Measurements from ENCODE around the gene SPECC1. TPM values are rescaled to one million over a fixed set of nuclear protein-coding genes. Genes with fewer than 3 reads are reported as not detected.
"Not testable (repeated sequence)": the region's sequence is repeated elsewhere in the genome, so short reads cannot be mapped to it uniquely, and the experiment has no call there.

The SPECC1 gene
- total and polyA plus RNA-seq, 2 donors: 7.6 to 9.3 TPM

- Histone ChIP-seq H3K4me3 (ENCODE audit: low read length in 2 of 2) (no peak overlapping the region), H3K36me3 (ENCODE audit: control insufficient read depth in 2 of 2, insufficient read depth in 2 of 2, low read length in 1 of 2) (no peaks in the 10 kb centered on the region), H3K27me3 (ENCODE audit: control insufficient read depth in 2 of 2, insufficient read depth in 1 of 2, low read length in 1 of 2) (no peaks in the 10 kb centered on the region), H3K4me1 (ENCODE audit: control insufficient read depth in 2 of 2, insufficient read depth in 2 of 2, low read length in 2 of 2) (no peaks in the 10 kb centered on the region), H3K9me3 (ENCODE audit: control insufficient read depth in 2 of 2, insufficient read depth in 1 of 2, low read length in 1 of 2) (no peaks in the 10 kb centered on the region), H3K27ac (ENCODE audit: low read depth in 1 of 2, low read length in 1 of 2) (no peak overlapping the region)
- 83% methylated on average over 7 of the region's 7 CpGs for WGBS
- DNase-seq (ENCODE audit: low read depth in 6 of 9, low spot score in 9 of 9): no peak
Observed at GRCh38 chr17:20032636-20033035, 23.5 kb downstream of the SPECC1 start.

GRCh38 chr17:20033415-20033814, 24.3 kb downstream of the SPECC1 start:
- no peak overlapping the region for H3K4me3 ChIP-seq (ENCODE audit: low read length in 2 of 2)
- 96% methylated on average over 3 of the region's 3 CpGs for WGBS
- no peaks in the 10 kb centered on the region for H3K4me1 ChIP-seq (ENCODE audit: control insufficient read depth in 2 of 2, insufficient read depth in 2 of 2, low read length in 2 of 2)
- no peak for DNase-seq (ENCODE audit: low read depth in 6 of 9, low spot score in 9 of 9)
- no peaks in the 10 kb centered on the region for H3K36me3 ChIP-seq (ENCODE audit: control insufficient read depth in 2 of 2, insufficient read depth in 2 of 2, low read length in 1 of 2)
- no peak overlapping the region for H3K27ac ChIP-seq (ENCODE audit: low read depth in 1 of 2, low read length in 1 of 2)
- H3K27me3 ChIP-seq (ENCODE audit: control insufficient read depth in 2 of 2, insufficient read depth in 1 of 2, low read length in 1 of 2): no peaks in the 10 kb centered on the region
- H3K9me3 ChIP-seq (ENCODE audit: control insufficient read depth in 2 of 2, insufficient read depth in 1 of 2, low read length in 1 of 2): no peaks in the 10 kb centered on the region

- Histone ChIP-seq H3K27me3 (ENCODE audit: control insufficient read depth in 2 of 2, insufficient read depth in 1 of 2, low read length in 1 of 2) (no peaks in the 10 kb centered on the region), H3K27ac (ENCODE audit: low read depth in 1 of 2, low read length in 1 of 2) (no peak overlapping the region), H3K4me1 (ENCODE audit: control insufficient read depth in 2 of 2, insufficient read depth in 2 of 2, low read length in 2 of 2) (no peaks in the 10 kb centered on the region), H3K4me3 (ENCODE audit: low read length in 2 of 2) (no peak overlapping the region), H3K36me3 (ENCODE audit: control insufficient read depth in 2 of 2, insufficient read depth in 2 of 2, low read length in 1 of 2) (no peaks in the 10 kb centered on the region), H3K9me3 (ENCODE audit: control insufficient read depth in 2 of 2, insufficient read depth in 1 of 2, low read length in 1 of 2) (no peaks in the 10 kb centered on the region)
- no peak for DNase-seq (ENCODE audit: low read depth in 6 of 9, low spot score in 9 of 9)
- 97% methylated on average over 3 of the region's 3 CpGs for WGBS
Observed at GRCh38 chr17:20035501-20035900, 26.3 kb downstream of the SPECC1 start.

GRCh38 chr17:20037286-20037685, 28.1 kb downstream of the SPECC1 start:
- not testable (repeated sequence) for DNase-seq (ENCODE audit: low read depth in 6 of 9, low spot score in 9 of 9); H3K27me3 ChIP-seq (ENCODE audit: control insufficient read depth in 2 of 2, insufficient read depth in 1 of 2, low read length in 1 of 2); H3K4me1 ChIP-seq (ENCODE audit: control insufficient read depth in 2 of 2, insufficient read depth in 2 of 2, low read length in 2 of 2); H3K9me3 ChIP-seq (ENCODE audit: control insufficient read depth in 2 of 2, insufficient read depth in 1 of 2, low read length in 1 of 2); H3K4me3 ChIP-seq (ENCODE audit: low read length in 2 of 2); H3K27ac ChIP-seq (ENCODE audit: low read depth in 1 of 2, low read length in 1 of 2); H3K36me3 ChIP-seq (ENCODE audit: control insufficient read depth in 2 of 2, insufficient read depth in 2 of 2, low read length in 1 of 2)
- WGBS: 96% methylated on average over 1 of the region's 1 CpG

- no peaks in the 10 kb centered on the region for H3K27me3 ChIP-seq (ENCODE audit: control insufficient read depth in 2 of 2, insufficient read depth in 1 of 2, low read length in 1 of 2)
- DNase-seq (ENCODE audit: low read depth in 6 of 9, low spot score in 9 of 9): no peak
- no peak overlapping the region for H3K4me3 ChIP-seq (ENCODE audit: low read length in 2 of 2)
- no peaks in the 10 kb centered on the region for H3K9me3 ChIP-seq (ENCODE audit: control insufficient read depth in 2 of 2, insufficient read depth in 1 of 2, low read length in 1 of 2)
- WGBS: 98% methylated on average over 2 of the region's 2 CpGs
- no peak overlapping the region for H3K27ac ChIP-seq (ENCODE audit: low read depth in 1 of 2, low read length in 1 of 2)
- H3K36me3 ChIP-seq (ENCODE audit: control insufficient read depth in 2 of 2, insufficient read depth in 2 of 2, low read length in 1 of 2): no peaks in the 10 kb centered on the region
- peaks cover 0 to 8% of the 10 kb centered on the region in 2 donors for H3K4me1 ChIP-seq (ENCODE audit: control insufficient read depth in 2 of 2, insufficient read depth in 2 of 2, low read length in 2 of 2)
Observed at GRCh38 chr17:20039037-20039436, 29.9 kb downstream of the SPECC1 start.

- no peaks in the 10 kb centered on the region for H3K36me3 ChIP-seq (ENCODE audit: control insufficient read depth in 2 of 2, insufficient read depth in 2 of 2, low read length in 1 of 2)
- H3K4me3 ChIP-seq (ENCODE audit: low read length in 2 of 2): no peak overlapping the region
- no peaks in the 10 kb centered on the region for H3K9me3 ChIP-seq (ENCODE audit: control insufficient read depth in 2 of 2, insufficient read depth in 1 of 2, low read length in 1 of 2)
- no peak overlapping the region for H3K27ac ChIP-seq (ENCODE audit: low read depth in 1 of 2, low read length in 1 of 2)
- peaks cover 0 to 8% of the 10 kb centered on the region in 2 donors for H3K4me1 ChIP-seq (ENCODE audit: control insufficient read depth in 2 of 2, insufficient read depth in 2 of 2, low read length in 2 of 2)
- no peaks in the 10 kb centered on the region for H3K27me3 ChIP-seq (ENCODE audit: control insufficient read depth in 2 of 2, insufficient read depth in 1 of 2, low read length in 1 of 2)
- DNase-seq (ENCODE audit: low read depth in 6 of 9, low spot score in 9 of 9): no peak
Observed at GRCh38 chr17:20040216-20040615, 31.1 kb downstream of the SPECC1 start.

- Histone ChIP-seq H3K36me3 (ENCODE audit: control insufficient read depth in 2 of 2, insufficient read depth in 2 of 2, low read length in 1 of 2) (no peaks in the 10 kb centered on the region), H3K4me3 (ENCODE audit: low read length in 2 of 2) (no peak overlapping the region), H3K27ac (ENCODE audit: low read depth in 1 of 2, low read length in 1 of 2) (no peak overlapping the region), H3K9me3 (ENCODE audit: control insufficient read depth in 2 of 2, insufficient read depth in 1 of 2, low read length in 1 of 2) (no peaks in the 10 kb centered on the region), H3K4me1 (ENCODE audit: control insufficient read depth in 2 of 2, insufficient read depth in 2 of 2, low read length in 2 of 2) (peaks cover 4 to 12% of the 10 kb centered on the region in 2 donors), H3K27me3 (ENCODE audit: control insufficient read depth in 2 of 2, insufficient read depth in 1 of 2, low read length in 1 of 2) (no peaks in the 10 kb centered on the region)
- WGBS: 68% methylated on average over 3 of the region's 3 CpGs
- peak in 1 of 9 donors; percentile 17 for DNase-seq (ENCODE audit: low read depth in 6 of 9, low spot score in 9 of 9)
Observed at GRCh38 chr17:20043021-20043420, 33.9 kb downstream of the SPECC1 start.

- WGBS: 0% methylated on average over 1 of the region's 1 CpG
- no peaks in the 10 kb centered on the region for H3K36me3 ChIP-seq (ENCODE audit: control insufficient read depth in 2 of 2, insufficient read depth in 2 of 2, low read length in 1 of 2)
- no peaks in the 10 kb centered on the region for H3K27me3 ChIP-seq (ENCODE audit: control insufficient read depth in 2 of 2, insufficient read depth in 1 of 2, low read length in 1 of 2)
- H3K27ac ChIP-seq (ENCODE audit: low read depth in 1 of 2, low read length in 1 of 2): no peak overlapping the region
- no peak overlapping the region for H3K4me3 ChIP-seq (ENCODE audit: low read length in 2 of 2)
- H3K4me1 ChIP-seq (ENCODE audit: control insufficient read depth in 2 of 2, insufficient read depth in 2 of 2, low read length in 2 of 2): peaks cover 4 to 12% of the 10 kb centered on the region in 2 donors
- DNase-seq (ENCODE audit: low read depth in 6 of 9, low spot score in 9 of 9): peak in 5 of 9 donors; percentile 10 to 50 (median 13)
- no peaks in the 10 kb centered on the region for H3K9me3 ChIP-seq (ENCODE audit: control insufficient read depth in 2 of 2, insufficient read depth in 1 of 2, low read length in 1 of 2)
Observed at GRCh38 chr17:20045476-20045875, 36.3 kb downstream of the SPECC1 start.

- no peak overlapping the region for H3K4me3 ChIP-seq (ENCODE audit: low read length in 2 of 2)
- H3K36me3 ChIP-seq (ENCODE audit: control insufficient read depth in 2 of 2, insufficient read depth in 2 of 2, low read length in 1 of 2): no peaks in the 10 kb centered on the region
- no peaks in the 10 kb centered on the region for H3K9me3 ChIP-seq (ENCODE audit: control insufficient read depth in 2 of 2, insufficient read depth in 1 of 2, low read length in 1 of 2)
- no peak overlapping the region for H3K27ac ChIP-seq (ENCODE audit: low read depth in 1 of 2, low read length in 1 of 2)
- no peaks in the 10 kb centered on the region for H3K27me3 ChIP-seq (ENCODE audit: control insufficient read depth in 2 of 2, insufficient read depth in 1 of 2, low read length in 1 of 2)
- DNase-seq (ENCODE audit: low read depth in 6 of 9, low spot score in 9 of 9): no peak
- peaks cover 4 to 12% of the 10 kb centered on the region in 2 donors for H3K4me1 ChIP-seq (ENCODE audit: control insufficient read depth in 2 of 2, insufficient read depth in 2 of 2, low read length in 2 of 2)
- WGBS: 97% methylated on average over 8 of the region's 8 CpGs
Observed at GRCh38 chr17:20046629-20047028, 37.5 kb downstream of the SPECC1 start.

GRCh38 chr17:20051624-20052023, 42.5 kb downstream of the SPECC1 start:
- Histone ChIP-seq H3K27me3 (ENCODE audit: control insufficient read depth in 2 of 2, insufficient read depth in 1 of 2, low read length in 1 of 2) (no peaks in the 10 kb centered on the region), H3K9me3 (ENCODE audit: control insufficient read depth in 2 of 2, insufficient read depth in 1 of 2, low read length in 1 of 2) (peaks cover 0 to 3% of the 10 kb centered on the region in 2 donors), H3K4me3 (ENCODE audit: low read length in 2 of 2) (no peak overlapping the region), H3K4me1 (ENCODE audit: control insufficient read depth in 2 of 2, insufficient read depth in 2 of 2, low read length in 2 of 2) (no peaks in the 10 kb centered on the region), H3K27ac (ENCODE audit: low read depth in 1 of 2, low read length in 1 of 2) (no peak overlapping the region), H3K36me3 (ENCODE audit: control insufficient read depth in 2 of 2, insufficient read depth in 2 of 2, low read length in 1 of 2) (no peaks in the 10 kb centered on the region)
- 98% methylated on average over 2 of the region's 2 CpGs for WGBS
- no peak for DNase-seq (ENCODE audit: low read depth in 6 of 9, low spot score in 9 of 9)
